GM12878 (cell line): ENCODE results near the gene TRABD2A.

Experiments used
- EZH2 ChIP-seq: IDR thresholded peaks from 2 replicates; pipeline ENCODE4 v1.6.1; 2012; ENCODE audit warnings: low read depth, mild to moderate bottlenecking, control low read depth, inconsistent platforms, low read length, borderline replicate concordance; ENCODE audit not compliant: control insufficient read depth
- POLR2A ChIP-seq: IDR thresholded peaks from 2 replicates; pipeline ENCODE4 v1.6.1; 2011; ENCODE audit warnings: low read depth, mild to moderate bottlenecking, low read length
- TF ChIP-seq, protein P1 (sequence below), 3 experiments: IDR thresholded peaks in 2 of 3; conservative IDR thresholded peaks in 1 of 3; 2 replicates each; pipeline ENCODE4 v1.5.1; 2011; ENCODE audit warnings: low read depth in 3 of 3, low read length in 3 of 3, mild to moderate bottlenecking in 3 of 3, control low read depth in 2 of 3, moderate library complexity in 2 of 3, inconsistent platforms in 1 of 3, mixed read lengths in 1 of 3; ENCODE audit not compliant: control insufficient read depth in 2 of 3, insufficient read depth in 1 of 3; ENCODE audit errors: extremely low read depth in 1 of 3
- TF ChIP-seq, protein P2 (sequence below): IDR thresholded peaks from 2 replicates; pipeline ENCODE4 v1.6.1; 2011; ENCODE audit warnings: borderline replicate concordance, low read depth, mild to moderate bottlenecking, moderate library complexity, low read length; ENCODE audit not compliant: insufficient read depth, poor library complexity, severe bottlenecking
- TF ChIP-seq, protein P3 (sequence below): IDR thresholded peaks from 2 replicates; pipeline ENCODE4 v1.6.1; 2011; ENCODE audit warnings: low read depth, mild to moderate bottlenecking, low read length, moderate library complexity, borderline replicate concordance; ENCODE audit errors: extremely low read depth
- TF ChIP-seq, protein P4 (sequence below): IDR thresholded peaks from 2 replicates; pipeline ENCODE4 v1.6.1; 2012; ENCODE audit warnings: mild to moderate bottlenecking, low read depth, low read length
- TF ChIP-seq, protein P5 (sequence below): fragments of 450-650 bp; IDR thresholded peaks from 2 replicates; pipeline ENCODE4 v1.6.1; 2017; ENCODE audit warnings: mild to moderate bottlenecking
- TF ChIP-seq, protein P6 (sequence below): fragments of 450-650 bp; IDR thresholded peaks from 2 replicates; pipeline ENCODE4 v1.6.1; 2014; ENCODE audit warnings: mild to moderate bottlenecking

DNA sequence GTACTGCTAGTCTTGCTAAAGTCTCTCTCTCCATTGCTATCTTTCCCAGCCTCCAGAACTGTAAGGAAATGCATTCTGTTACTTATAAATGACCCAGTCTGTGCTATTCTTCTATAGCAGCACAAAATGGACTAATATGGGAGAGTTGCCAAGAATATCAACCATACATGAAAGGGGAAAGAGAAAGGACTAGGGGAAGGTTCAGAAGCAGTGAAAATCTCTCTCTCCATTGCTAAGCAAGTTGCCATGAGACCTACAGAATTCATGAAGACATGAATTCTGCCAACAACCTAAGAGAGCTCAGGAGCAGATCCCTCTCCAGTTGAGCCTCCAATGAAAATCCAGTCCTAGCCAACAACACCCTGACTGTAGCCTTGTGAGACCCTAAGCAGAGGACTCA, 3.6 kb upstream of the TRABD2A start:
- TF ChIP-seq, protein P1, sequence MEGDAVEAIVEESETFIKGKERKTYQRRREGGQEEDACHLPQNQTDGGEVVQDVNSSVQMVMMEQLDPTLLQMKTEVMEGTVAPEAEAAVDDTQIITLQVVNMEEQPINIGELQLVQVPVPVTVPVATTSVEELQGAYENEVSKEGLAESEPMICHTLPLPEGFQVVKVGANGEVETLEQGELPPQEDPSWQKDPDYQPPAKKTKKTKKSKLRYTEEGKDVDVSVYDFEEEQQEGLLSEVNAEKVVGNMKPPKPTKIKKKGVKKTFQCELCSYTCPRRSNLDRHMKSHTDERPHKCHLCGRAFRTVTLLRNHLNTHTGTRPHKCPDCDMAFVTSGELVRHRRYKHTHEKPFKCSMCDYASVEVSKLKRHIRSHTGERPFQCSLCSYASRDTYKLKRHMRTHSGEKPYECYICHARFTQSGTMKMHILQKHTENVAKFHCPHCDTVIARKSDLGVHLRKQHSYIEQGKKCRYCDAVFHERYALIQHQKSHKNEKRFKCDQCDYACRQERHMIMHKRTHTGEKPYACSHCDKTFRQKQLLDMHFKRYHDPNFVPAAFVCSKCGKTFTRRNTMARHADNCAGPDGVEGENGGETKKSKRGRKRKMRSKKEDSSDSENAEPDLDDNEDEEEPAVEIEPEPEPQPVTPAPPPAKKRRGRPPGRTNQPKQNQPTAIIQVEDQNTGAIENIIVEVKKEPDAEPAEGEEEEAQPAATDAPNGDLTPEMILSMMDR (IDR thresholded peaks at IDR 0.05 in 2 of 3, conservative IDR thresholded peaks at IDR 0.05 in 1 of 3; ENCODE audit: control insufficient read depth in 2 of 3, extremely low read depth in 1 of 3, insufficient read depth in 1 of 3, low read depth in 3 of 3, low read length in 3 of 3), result no peak
- no peak for TF ChIP-seq POLR2A
- TF ChIP-seq, protein P2, sequence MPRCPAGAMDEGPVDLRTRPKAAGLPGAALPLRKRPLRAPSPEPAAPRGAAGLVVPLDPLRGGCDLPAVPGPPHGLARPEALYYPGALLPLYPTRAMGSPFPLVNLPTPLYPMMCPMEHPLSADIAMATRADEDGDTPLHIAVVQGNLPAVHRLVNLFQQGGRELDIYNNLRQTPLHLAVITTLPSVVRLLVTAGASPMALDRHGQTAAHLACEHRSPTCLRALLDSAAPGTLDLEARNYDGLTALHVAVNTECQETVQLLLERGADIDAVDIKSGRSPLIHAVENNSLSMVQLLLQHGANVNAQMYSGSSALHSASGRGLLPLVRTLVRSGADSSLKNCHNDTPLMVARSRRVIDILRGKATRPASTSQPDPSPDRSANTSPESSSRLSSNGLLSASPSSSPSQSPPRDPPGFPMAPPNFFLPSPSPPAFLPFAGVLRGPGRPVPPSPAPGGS, result no peak
- no peak for TF ChIP-seq EZH2
- TF ChIP-seq, protein P3, sequence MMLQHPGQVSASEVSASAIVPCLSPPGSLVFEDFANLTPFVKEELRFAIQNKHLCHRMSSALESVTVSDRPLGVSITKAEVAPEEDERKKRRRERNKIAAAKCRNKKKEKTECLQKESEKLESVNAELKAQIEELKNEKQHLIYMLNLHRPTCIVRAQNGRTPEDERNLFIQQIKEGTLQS, result no peak
- TF ChIP-seq, protein P4, sequence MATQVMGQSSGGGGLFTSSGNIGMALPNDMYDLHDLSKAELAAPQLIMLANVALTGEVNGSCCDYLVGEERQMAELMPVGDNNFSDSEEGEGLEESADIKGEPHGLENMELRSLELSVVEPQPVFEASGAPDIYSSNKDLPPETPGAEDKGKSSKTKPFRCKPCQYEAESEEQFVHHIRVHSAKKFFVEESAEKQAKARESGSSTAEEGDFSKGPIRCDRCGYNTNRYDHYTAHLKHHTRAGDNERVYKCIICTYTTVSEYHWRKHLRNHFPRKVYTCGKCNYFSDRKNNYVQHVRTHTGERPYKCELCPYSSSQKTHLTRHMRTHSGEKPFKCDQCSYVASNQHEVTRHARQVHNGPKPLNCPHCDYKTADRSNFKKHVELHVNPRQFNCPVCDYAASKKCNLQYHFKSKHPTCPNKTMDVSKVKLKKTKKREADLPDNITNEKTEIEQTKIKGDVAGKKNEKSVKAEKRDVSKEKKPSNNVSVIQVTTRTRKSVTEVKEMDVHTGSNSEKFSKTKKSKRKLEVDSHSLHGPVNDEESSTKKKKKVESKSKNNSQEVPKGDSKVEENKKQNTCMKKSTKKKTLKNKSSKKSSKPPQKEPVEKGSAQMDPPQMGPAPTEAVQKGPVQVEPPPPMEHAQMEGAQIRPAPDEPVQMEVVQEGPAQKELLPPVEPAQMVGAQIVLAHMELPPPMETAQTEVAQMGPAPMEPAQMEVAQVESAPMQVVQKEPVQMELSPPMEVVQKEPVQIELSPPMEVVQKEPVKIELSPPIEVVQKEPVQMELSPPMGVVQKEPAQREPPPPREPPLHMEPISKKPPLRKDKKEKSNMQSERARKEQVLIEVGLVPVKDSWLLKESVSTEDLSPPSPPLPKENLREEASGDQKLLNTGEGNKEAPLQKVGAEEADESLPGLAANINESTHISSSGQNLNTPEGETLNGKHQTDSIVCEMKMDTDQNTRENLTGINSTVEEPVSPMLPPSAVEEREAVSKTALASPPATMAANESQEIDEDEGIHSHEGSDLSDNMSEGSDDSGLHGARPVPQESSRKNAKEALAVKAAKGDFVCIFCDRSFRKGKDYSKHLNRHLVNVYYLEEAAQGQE, result no peak
- TF ChIP-seq, protein P5, sequence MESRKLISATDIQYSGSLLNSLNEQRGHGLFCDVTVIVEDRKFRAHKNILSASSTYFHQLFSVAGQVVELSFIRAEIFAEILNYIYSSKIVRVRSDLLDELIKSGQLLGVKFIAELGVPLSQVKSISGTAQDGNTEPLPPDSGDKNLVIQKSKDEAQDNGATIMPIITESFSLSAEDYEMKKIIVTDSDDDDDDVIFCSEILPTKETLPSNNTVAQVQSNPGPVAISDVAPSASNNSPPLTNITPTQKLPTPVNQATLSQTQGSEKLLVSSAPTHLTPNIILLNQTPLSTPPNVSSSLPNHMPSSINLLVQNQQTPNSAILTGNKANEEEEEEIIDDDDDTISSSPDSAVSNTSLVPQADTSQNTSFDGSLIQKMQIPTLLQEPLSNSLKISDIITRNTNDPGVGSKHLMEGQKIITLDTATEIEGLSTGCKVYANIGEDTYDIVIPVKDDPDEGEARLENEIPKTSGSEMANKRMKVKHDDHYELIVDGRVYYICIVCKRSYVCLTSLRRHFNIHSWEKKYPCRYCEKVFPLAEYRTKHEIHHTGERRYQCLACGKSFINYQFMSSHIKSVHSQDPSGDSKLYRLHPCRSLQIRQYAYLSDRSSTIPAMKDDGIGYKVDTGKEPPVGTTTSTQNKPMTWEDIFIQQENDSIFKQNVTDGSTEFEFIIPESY, result no peak
- TF ChIP-seq, protein P6, sequence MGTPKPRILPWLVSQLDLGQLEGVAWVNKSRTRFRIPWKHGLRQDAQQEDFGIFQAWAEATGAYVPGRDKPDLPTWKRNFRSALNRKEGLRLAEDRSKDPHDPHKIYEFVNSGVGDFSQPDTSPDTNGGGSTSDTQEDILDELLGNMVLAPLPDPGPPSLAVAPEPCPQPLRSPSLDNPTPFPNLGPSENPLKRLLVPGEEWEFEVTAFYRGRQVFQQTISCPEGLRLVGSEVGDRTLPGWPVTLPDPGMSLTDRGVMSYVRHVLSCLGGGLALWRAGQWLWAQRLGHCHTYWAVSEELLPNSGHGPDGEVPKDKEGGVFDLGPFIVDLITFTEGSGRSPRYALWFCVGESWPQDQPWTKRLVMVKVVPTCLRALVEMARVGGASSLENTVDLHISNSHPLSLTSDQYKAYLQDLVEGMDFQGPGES, result no peak
